ENCODE data around the gene ITSN2. TPM values are rescaled to one million over a fixed set of nuclear protein-coding genes. Genes with fewer than 3 reads are reported as not detected.

Gene ITSN2
- total and polyA plus RNA-seq, 10 donors, result 41.1 to 150 (median 107) TPM

DNA sequence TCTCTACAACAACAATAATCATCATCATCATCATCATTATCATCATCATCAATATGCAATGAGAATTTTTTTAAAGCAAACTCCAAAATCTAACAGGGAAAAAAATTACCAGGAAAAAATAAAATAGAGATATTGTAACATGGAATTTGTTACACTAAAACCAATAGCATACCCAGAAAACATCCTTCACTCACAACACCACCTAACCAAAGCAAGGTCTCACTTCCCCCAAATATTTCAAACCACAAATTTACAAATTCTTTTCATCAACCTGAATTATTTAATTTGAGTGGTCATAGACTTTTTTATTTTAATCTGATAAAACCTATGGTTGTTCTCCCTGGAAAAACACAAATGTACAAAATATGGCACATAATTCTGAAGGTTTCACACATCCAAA, 11.2 kb downstream of the ITSN2 start:
- Histone ChIP-seq H3K27me3 (replicated peaks in 1 of 7) (no peaks in the 10 kb centered on the region), H3K27ac (no peak overlapping the region), H3K36me3 (no peaks in the 10 kb centered on the region), H3K9me3 (no peaks in the 10 kb centered on the region), H3K4me3 (no peak overlapping the region), H3K4me1 (peaks cover 35 to 100% (median 85%) of the 10 kb centered on the region in 6 donors)
- intact Hi-C loops (cut with DNase I; ENCODE audit: low total_unique reads), result no loop called here
- no peak for DNase-seq
- TF ChIP-seq, protein P1, sequence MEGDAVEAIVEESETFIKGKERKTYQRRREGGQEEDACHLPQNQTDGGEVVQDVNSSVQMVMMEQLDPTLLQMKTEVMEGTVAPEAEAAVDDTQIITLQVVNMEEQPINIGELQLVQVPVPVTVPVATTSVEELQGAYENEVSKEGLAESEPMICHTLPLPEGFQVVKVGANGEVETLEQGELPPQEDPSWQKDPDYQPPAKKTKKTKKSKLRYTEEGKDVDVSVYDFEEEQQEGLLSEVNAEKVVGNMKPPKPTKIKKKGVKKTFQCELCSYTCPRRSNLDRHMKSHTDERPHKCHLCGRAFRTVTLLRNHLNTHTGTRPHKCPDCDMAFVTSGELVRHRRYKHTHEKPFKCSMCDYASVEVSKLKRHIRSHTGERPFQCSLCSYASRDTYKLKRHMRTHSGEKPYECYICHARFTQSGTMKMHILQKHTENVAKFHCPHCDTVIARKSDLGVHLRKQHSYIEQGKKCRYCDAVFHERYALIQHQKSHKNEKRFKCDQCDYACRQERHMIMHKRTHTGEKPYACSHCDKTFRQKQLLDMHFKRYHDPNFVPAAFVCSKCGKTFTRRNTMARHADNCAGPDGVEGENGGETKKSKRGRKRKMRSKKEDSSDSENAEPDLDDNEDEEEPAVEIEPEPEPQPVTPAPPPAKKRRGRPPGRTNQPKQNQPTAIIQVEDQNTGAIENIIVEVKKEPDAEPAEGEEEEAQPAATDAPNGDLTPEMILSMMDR (IDR thresholded peaks at IDR 0.05 in 8 of 11, conservative IDR thresholded peaks at IDR 0.05 in 3 of 11), result no peak
- TF ChIP-seq POLR2A (IDR thresholded peaks at IDR 0.05), result no peak
- TF ChIP-seq POLR2AphosphoS5 (IDR thresholded peaks at IDR 0.05), result no peak

DNA sequence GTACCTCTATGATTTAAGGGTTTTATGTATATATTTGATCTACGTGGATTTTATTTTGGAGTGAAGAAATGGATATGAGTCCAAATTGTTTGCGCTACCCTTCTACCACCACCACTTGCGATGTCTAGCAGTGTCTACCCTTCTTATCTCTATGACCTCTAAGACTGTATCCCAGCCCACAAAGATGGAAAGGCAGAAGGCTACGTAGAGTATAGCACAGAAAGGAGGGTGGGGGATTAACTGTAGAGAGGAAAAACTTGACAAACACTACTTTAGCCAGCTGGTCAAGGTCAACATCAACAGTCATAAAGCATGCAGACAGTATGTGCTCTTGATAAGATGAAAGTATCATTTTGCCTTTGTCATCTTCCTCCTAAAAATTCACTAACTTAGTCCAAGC, 14.4 kb downstream of the ITSN2 start:
- Histone ChIP-seq H3K27me3 (replicated peaks in 1 of 7) (no peaks in the 10 kb centered on the region), H3K27ac (no peak overlapping the region), H3K4me1 (peaks cover 25 to 100% (median 86%) of the 10 kb centered on the region in 6 donors), H3K36me3 (no peaks in the 10 kb centered on the region), H3K4me3 (no peak overlapping the region), H3K9me3 (no peaks in the 10 kb centered on the region)
- TF ChIP-seq POLR2AphosphoS5 (IDR thresholded peaks at IDR 0.05), result no peak
- TF ChIP-seq, protein P1 (IDR thresholded peaks at IDR 0.05 in 8 of 11, conservative IDR thresholded peaks at IDR 0.05 in 3 of 11), result no peak
- TF ChIP-seq POLR2A (IDR thresholded peaks at IDR 0.05), result no peak
- DNase-seq, result no peak
- intact Hi-C loops (cut with DNase I; ENCODE audit: low total_unique reads), result no loop called here
- WGBS, 5 donors, result 89 to 95% (median 89%) methylated on average over 4 of the region's 4 CpGs

DNA sequence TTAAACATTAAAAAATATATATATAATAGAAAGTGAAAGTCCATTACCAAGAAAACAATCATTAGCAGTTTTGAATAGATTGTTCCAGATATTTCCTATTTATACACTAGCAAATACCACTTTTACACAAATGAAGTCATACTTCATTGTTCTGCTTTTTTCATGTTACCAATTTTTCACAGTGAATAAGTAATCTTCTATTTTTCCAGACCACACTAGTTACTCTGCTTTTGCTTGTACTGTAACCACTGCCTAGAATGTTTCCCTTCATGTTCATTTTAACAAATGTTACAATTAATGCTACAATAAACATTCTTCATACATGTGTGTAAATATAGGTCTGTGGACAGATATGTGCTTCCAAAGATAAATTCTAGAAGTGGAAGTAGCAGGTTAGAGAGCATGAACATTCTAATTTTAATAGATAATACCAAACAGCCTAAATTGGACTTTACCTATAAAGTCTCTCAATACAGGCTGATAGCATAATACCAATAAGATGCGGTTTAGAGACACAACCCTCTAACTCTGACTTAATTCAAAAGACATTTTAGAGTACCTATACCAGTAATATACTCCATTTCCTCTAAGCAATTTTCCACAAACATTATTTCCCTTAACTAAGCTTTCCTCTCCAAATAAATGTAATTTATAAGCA, 17.0 kb downstream of the ITSN2 start:
- Histone ChIP-seq H3K27ac (peak overlapping the region in 7 of 8 donors; percentile 5 to 57 (median 46)), H3K36me3 (no peaks in the 10 kb centered on the region), H3K4me3 (no peak overlapping the region), H3K9me3 (no peaks in the 10 kb centered on the region), H3K27me3 (replicated peaks in 1 of 7) (no peaks in the 10 kb centered on the region), H3K4me1 (peaks cover 30 to 100% (median 83%) of the 10 kb centered on the region in 6 donors)
- intact Hi-C loops (cut with DNase I; ENCODE audit: low total_unique reads), result no loop called here
- DNase-seq, result no peak
- TF ChIP-seq POLR2A (IDR thresholded peaks at IDR 0.05) (no peak), POLR2AphosphoS5 (IDR thresholded peaks at IDR 0.05) (no peak)
- TF ChIP-seq, protein P1 (IDR thresholded peaks at IDR 0.05 in 8 of 11, conservative IDR thresholded peaks at IDR 0.05 in 3 of 11), result no peak
- 62 to 82% (median 70%) methylated on average over 1 of the region's 1 CpG for WGBS, 5 donors

DNA sequence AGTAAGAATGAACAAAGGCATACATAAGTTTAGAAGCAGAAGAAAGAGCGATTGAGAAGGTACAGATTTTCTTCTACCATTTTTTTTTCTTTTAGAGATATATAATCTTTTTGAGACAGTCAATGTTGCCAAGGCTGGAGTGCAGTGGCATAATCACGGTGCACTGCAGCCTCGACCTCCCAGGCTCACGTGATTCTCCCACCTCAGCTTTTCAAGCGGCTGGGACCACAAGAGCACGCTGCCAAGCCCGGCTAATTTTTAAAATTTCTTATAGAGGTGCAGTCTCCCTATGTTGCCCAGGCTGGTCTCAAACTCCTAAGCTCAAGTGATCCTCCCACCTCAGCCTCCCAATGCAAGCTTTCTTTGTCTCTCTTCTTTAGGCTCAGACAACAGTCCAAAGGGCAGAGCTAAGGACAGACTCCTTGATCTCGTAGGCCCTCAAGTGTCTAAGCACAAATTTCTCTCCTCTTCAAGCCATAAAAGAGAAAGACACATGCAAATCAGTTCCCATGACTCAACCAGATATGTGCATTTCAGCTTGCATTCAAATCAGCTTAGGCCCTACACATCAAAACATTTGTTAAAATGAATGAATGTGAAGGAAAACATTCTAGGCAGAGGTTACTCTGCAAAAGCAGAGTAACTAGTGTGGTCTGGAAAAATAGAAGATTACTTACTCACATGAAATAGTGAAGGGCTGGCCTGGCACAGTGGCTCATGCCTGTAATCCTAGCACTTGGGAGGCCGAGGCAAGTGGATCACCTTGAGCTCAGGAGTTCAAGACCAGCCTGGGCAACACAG, 18.0 kb downstream of the ITSN2 start:
- WGBS, 5 donors, result 85 to 90% (median 86%) methylated on average over 9 of the region's 9 CpGs
- no peak for TF ChIP-seq POLR2A (IDR thresholded peaks at IDR 0.05)
- no peak for TF ChIP-seq POLR2AphosphoS5 (IDR thresholded peaks at IDR 0.05)
- TF ChIP-seq, protein P1 (IDR thresholded peaks at IDR 0.05 in 8 of 11, conservative IDR thresholded peaks at IDR 0.05 in 3 of 11), result no peak
- no peaks in the 10 kb centered on the region for H3K9me3 ChIP-seq
- H3K27ac ChIP-seq, result peak overlapping the region in 6 of 8 donors; percentile 2 to 57 (median 42)
- no peak for DNase-seq
- H3K4me1 ChIP-seq, result peaks cover 40 to 100% (median 89%) of the 10 kb centered on the region in 6 donors
- H3K4me3 ChIP-seq, result no peak overlapping the region
- intact Hi-C loops (cut with DNase I; ENCODE audit: low total_unique reads), result no loop called here
- H3K36me3 ChIP-seq, result no peaks in the 10 kb centered on the region
- H3K27me3 ChIP-seq (replicated peaks in 1 of 7), result no peaks in the 10 kb centered on the region
